ENCODE measurements around the gene NOCT.

GRCh38 chr4:139028191-139028661 is 12.6 kb downstream of the NOCT start:
- no peak for TF ChIP-seq CTCF (IDR thresholded peaks at IDR 0.05)
- no peak for TF ChIP-seq POLR2A (IDR thresholded peaks at IDR 0.05)
